Left renal pelvis (tissue), 4 donors: ENCODE measurements around the gene DNAH11. TPM values are rescaled to one million over a fixed set of nuclear protein-coding genes. Genes with fewer than 3 reads are reported as not detected.
"Not testable (repeated sequence)": the region's sequence is repeated elsewhere in the genome, so short reads cannot be mapped to it uniquely, and the experiment has no call there.

Source experiments
- DNase-seq, 4 donors: peaks; one replicate each; pipeline ENCODE4 v3.0.0-alpha.2; 2013; ENCODE audit warnings: low read depth in 4 of 4, low spot score in 3 of 4
- polyA plus RNA-seq, 4 donors: library from polyadenylated mRNA; unstranded; fragments of 120-200 nt; gene quantifications; one replicate each; pipeline ENCODE4 v1.2.1, GENCODE V29; 2013; ENCODE audit not compliant: insufficient read length in 4 of 4

Gene DNAH11
- polyA plus RNA-seq, 4 donors: 2.3 to 23.3 (median 3.2) TPM

DNA sequence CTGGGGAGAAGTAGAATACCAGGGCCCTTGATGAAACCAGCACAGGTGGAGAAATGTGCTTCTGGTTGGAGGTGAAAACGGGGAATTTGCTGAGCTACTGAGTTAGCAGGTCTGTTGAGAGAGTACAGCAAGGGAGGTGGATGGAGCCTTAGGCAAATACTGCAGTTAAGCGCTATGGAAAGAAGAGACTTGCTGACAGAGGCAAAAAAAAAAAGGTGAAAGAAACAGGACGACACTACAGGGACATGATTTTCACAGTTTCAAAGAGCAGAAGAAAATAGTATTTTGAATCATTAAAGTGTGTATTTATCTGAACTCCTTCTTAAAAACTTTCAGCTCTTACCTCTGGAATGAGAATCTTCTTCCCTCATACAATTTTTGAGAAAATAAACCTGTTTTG lies 159.5 kb downstream of the DNAH11 start:
- no peak for DNase-seq

DNA sequence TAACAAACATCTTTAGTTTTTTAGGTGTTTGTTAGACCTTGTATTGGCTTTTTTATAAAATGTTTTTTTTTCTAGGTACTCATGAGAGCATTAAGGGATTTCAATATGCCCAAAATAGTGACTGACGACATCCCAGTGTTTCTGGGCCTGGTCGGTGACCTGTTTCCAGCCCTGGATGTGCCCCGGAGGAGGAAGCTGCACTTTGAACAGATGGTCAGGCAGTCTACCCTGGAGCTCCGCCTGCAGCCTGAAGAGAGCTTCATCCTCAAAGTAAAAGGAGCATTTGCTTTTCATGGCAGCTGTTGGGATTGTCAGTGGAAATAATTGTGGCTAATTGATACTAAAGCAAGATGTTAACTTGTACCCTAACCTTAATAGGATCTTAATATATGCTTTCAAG lies 161.5 kb downstream of the DNAH11 start:
- DNase-seq: no peak

- no peak for DNase-seq
Observed at GRCh38 chr7:21706131-21706530, 163.3 kb downstream of the DNAH11 start.

DNA sequence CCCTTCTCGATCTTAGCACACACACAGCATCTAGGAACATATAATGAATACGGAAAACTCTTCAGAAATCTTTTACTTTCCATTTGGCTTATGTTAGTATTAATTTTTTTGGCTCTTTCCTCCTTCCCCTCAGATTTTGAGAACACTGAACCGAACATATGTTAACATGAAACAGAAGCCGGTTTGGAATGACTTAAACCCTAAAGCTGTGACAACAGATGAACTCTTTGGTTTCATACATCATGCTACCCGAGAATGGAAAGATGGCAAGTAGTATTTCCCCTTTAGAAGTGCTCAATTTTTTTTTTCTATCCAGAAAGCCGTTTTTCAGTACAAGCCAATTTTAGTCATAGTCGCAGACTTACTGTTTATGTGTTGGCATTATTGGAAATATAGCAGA lies 164.7 kb downstream of the DNAH11 start:
- no peak for DNase-seq

- no peak for DNase-seq
Observed at GRCh38 chr7:21708096-21708495, 165.3 kb downstream of the DNAH11 start.

DNA sequence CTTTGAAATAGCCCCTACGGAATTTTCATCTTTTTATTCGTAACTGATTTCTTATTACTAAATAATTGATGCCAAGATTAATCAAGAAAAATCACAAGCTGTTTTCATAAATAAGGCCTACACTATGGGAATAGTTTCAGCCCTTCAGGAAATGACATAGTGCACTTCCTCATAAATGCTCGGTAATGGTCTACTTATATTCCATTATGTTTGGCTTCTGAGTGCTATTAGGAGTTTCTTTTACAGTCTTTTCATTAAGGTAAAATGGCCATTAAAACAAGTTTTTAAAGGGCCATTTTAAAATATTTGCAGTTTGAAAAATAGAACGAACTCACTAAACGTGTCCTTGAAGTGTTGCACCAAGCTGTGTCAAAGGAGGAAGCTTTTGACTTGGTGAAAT lies 174.5 kb downstream of the DNAH11 start:
- DNase-seq: no peak

GRCh38 chr7:21718391-21718790 lies 175.6 kb downstream of the DNAH11 start:
- DNase-seq: no peak

DNA sequence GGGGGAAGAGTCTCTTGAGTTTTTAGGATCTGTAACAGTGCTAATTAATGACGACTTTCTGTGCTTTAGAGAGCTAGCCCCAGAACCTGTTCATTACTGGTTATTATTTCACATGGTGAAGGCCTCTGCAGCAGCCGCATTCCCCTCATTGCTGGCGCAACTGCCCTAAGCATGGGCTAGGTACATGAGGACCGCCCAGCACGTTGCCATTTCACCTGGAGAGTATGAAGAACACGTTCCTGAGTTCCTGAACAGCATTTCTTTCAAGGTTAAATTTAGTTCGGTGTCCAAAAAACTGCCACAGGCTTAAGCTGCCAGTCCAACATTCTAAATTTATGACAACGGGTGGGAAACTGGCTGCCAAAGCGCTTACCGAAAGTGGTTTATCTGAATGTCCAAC lies 177.0 kb downstream of the DNAH11 start:
- no peak for DNase-seq

GRCh38 chr7:21722371-21722770 lies 179.5 kb downstream of the DNAH11 start:
- DNase-seq: no peak

DNA sequence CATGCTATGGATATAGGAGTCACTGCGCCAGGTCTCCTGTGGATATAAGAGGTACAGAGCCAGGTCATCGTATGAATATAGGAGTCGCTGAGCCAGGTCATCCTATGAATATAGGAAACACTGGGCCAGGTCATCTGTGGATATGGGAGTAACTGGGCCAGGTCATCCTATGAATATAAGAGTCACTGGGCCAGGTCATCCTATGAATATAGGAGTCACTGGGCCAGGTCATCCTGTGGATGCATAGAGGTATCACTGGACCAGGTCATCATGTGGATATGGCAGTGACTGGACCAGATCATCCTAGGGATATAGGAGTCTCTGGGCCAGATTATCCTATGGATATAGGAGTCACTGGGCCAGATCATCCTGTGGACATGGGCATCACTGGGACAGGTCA lies 181.7 kb downstream of the DNAH11 start:
- no peak for DNase-seq

DNA sequence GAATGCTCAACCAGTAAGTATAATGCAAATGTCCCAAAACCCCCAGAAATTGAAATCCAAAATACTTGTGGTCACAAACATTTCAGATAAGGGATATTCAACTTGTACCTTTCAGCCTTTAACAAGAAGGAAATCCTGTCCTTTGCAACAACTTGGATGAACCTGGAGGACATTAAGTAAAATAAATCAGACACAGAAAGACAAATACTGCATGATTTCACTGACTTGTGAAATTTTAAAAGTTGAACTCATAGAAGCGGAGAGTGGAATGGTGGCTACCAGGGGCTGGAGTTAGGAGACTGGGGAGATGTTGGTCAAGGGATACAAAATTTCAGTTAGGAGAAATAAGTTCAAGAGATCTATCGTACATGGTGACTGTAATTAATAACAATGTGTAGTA lies 187.6 kb downstream of the DNAH11 start:
- DNase-seq: no peak

- DNase-seq: no peak
Observed at GRCh38 chr7:21731977-21732376, 189.1 kb downstream of the DNAH11 start.

DNA sequence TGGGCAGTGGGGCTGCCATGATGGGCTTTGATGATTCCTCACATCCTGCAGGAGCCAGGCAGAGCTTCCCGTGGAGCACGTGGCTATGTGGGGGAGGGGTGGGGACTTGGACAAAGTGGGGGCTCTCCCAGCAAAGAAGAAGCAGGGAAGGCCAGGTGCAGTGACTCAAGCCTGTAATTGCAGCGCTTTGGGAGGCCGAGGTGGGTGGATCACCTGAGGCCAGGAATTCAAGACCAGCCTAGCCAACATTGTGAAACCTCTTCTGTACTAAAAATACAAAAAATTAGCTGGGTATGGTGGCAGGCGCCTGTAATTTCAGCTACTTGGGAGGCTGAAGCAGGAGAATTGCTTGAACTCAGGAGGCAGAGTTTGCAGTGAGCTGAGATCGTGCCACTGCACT lies 190.1 kb downstream of the DNAH11 start:
- DNase-seq: not testable (repeated sequence)

DNA sequence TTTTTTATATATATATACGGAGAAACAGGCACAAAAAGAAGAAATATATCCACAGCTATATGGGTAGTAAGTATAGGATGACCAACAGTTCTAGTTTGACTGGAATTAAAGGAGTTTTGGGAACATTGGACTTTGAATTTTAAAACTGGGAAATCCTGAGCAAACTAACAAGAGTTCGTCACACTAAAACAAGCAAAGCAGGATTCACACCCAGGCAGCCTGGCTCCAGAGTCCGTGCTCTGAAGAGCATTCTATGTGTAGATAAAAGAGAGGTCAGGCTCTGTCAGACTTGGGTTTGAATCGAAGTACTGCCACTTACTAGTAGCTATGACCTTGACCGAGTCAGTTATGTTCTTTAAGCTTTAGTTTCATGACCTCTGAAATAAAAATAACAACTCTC lies 191.0 kb downstream of the DNAH11 start:
- DNase-seq: no peak

DNA sequence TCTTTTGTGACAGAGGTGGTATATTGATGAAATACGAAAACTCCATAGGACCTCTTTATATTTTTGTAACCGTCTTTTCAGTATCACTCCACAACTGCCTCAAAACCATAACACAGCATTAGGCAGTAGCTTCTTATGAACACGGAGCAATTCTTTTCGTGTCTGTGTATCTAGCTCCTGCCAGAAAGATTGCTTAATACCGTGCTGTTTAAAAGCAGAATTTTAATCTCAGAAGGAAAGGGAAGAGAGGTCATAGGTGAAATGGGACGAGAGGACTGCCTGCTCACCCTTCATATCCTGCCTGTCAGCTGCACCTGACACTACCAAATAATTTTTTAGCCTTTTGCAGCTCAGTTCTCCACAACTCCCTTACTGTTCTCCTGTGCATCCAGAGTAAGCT lies 200.7 kb downstream of the DNAH11 start:
- no peak for DNase-seq

DNA sequence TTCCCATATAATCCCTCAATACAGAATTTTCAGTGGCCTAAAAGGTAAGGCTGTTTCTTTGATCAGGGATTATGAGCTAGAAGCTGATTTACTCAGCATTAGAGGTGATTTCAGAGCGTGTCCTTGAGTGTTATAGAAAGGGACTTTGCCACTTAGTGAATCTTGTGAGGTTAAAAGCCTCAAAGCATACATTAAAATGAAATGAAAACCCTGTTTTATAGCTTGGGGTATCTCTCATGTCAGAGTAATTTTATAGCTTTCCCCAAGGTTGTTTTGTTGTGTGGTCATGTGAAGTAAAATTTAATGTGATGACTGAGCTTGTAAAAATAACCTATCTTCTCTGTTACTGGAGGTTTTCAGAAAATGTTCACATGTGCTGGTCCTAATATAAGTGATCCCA lies 204.1 kb downstream of the DNAH11 start:
- no peak for DNase-seq

GRCh38 chr7:21747806-21748205 lies 205.0 kb downstream of the DNAH11 start:
- no peak for DNase-seq

DNA sequence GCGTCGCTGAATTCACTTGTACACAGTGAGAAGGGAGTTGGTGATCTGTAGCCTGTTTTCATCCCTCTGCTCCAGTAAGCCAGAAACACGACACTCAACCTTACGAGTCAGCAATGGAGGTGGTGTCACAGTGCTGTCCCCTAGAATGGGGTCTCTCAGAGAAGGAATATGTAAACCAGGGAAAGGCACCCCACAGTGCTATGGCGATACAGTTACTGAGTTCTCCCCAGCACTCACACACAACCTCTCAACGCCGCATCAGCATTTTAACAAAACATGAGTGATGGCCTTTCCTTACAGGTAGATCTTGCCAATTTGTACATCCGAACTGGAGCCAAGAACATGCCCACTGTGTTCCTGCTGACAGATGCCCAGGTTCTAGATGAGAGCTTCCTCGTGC lies 206.5 kb downstream of the DNAH11 start:
- no peak for DNase-seq

- DNase-seq: no peak
Observed at GRCh38 chr7:21753071-21753470, 210.2 kb downstream of the DNAH11 start.

GRCh38 chr7:21754963-21755362 lies 212.1 kb downstream of the DNAH11 start:
- no peak for DNase-seq

DNA sequence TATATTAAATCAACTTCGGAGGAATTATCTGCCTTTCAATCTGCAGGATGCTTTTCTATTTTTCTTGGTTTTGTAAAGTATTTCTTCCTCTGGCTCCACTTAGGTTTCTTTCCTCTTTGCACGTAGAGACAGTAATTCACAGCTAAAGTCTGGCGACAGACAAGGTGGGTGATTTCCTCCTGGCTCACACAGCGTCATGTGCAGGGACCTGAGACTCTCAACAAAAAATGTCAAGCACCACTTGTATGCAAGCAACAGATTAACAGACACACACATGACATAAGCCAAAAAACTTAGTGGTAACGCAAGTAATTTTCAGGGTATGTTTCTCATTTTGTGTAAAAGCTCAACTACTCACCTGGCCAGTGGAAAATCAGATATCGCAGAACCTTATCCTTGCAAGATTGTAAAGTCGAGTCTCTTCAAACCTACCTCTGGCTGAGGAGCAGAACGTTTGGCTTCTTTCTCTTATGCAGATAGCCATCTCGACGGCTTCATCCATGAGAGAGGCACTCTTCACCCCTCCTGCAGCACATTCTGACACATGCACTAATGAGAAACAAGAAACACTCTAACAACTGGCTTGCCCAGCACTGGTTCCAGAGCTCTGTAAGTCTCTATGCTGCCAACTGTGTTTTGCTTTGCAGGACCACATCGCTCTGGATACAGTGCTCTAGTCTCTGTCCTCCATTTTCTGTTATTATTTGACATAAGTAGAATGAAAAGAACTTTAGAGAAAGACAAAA lies 214.9 kb downstream of the DNAH11 start:
- DNase-seq: no peak

- DNase-seq: no peak
Observed at GRCh38 chr7:21758286-21758685, 215.4 kb downstream of the DNAH11 start.

GRCh38 chr7:21762469-21762868 lies 219.6 kb downstream of the DNAH11 start:
- DNase-seq: no peak
